ENCODE data around the gene NAV2.

The NAV2 gene

DNA sequence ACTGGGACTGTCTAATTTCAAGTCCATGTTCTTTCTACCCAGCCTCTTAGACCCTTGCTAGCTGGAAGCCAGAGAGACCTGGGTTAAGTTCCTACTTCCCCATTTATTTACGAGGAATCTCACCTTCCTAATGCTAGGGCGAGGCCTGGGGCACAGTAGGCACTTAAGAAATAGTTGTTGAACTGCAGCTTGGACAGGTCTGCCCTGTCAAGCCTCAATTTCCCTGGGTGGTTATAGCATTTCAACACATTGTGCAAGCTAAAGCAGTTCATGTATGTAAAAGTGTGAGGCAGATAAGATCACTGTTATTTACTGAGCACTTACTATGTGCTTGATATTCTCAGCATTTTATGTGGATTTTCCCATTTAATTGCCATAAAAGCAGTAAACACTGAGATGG, 12.1 kb downstream of the NAV2 start (continued):
- no peak for TF ChIP-seq ZNF70 (CRISPR knock-in tag; IDR thresholded peaks at IDR 0.05)
- TF ChIP-seq ZFP30 (CRISPR knock-in tag; IDR thresholded peaks at IDR 0.05): no peak
- TF ChIP-seq ZC3H10 (CRISPR knock-in tag; IDR thresholded peaks at IDR 0.05): no peak
- no peak for TF ChIP-seq BACH2 (CRISPR knock-in tag; IDR thresholded peaks at IDR 0.05; ENCODE audit: borderline replicate concordance)
- no peak for TF ChIP-seq ZNF565 (CRISPR knock-in tag; conservative IDR thresholded peaks at IDR 0.05; ENCODE audit: low read depth)
- no peak for TF ChIP-seq GLIS3 (CRISPR knock-in tag; IDR thresholded peaks at IDR 0.05)
- TF ChIP-seq TOX (CRISPR knock-in tag; IDR thresholded peaks at IDR 0.05; ENCODE audit: borderline replicate concordance): no peak

DNA sequence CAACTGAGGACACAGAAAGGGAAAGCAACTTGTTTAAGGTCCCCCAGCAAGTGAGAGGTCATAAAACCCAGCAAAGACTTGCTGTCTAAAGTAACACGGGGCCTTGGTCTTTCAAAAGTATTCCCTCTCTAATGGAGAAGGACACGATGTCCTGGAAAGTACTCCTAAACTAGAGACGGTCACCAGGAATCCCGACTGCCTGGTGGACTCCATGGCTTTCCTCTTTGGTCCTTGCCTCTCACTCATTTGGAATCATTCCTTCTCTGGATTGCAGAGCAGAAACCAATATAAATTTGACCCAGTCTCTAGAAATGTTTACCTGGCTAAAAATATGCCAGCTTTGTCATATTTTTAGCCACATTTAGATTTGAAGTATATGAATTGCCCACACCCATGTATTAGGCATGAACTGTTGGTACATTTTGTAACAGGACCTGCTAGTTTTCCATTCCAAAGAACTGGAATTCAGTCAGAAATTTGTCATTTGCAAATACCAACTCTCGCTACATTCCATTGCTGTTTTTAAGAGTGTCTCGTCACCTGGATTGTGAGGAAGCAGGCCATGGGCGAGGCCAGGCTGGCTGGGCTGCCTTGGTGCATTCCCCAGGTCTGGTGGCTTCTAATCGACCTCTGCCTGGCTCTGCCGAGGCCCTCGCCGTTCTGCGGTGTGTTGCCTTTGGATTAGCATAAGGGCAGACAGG, 12.9 kb downstream of the NAV2 start:
- ATAC-seq: no peak
- no peak for TF ChIP-seq RARB (CRISPR knock-in tag; IDR thresholded peaks at IDR 0.05)
- no peak for TF ChIP-seq ESRRG (CRISPR knock-in tag; IDR thresholded peaks at IDR 0.05)
- no peak for TF ChIP-seq CSDC2 (CRISPR knock-in tag; IDR thresholded peaks at IDR 0.05)
- no peak for TF ChIP-seq ZFP3 (CRISPR knock-in tag; IDR thresholded peaks at IDR 0.05)
- no peak for TF ChIP-seq SNAI2 (CRISPR knock-in tag; IDR thresholded peaks at IDR 0.05)
- TF ChIP-seq, protein P1, sequence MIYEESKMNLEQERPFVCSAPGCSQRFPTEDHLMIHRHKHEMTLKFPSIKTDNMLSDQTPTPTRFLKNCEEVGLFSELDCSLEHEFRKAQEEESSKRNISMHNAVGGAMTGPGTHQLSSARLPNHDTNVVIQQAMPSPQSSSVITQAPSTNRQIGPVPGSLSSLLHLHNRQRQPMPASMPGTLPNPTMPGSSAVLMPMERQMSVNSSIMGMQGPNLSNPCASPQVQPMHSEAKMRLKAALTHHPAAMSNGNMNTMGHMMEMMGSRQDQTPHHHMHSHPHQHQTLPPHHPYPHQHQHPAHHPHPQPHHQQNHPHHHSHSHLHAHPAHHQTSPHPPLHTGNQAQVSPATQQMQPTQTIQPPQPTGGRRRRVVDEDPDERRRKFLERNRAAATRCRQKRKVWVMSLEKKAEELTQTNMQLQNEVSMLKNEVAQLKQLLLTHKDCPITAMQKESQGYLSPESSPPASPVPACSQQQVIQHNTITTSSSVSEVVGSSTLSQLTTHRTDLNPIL (CRISPR knock-in tag; IDR thresholded peaks at IDR 0.05; ENCODE audit: low read depth): no peak
- TF ChIP-seq GLIS3 (CRISPR knock-in tag; IDR thresholded peaks at IDR 0.05): no peak
- no peak for TF ChIP-seq BACH2 (CRISPR knock-in tag; IDR thresholded peaks at IDR 0.05; ENCODE audit: borderline replicate concordance)
- TF ChIP-seq OSR1 (CRISPR knock-in tag; IDR thresholded peaks at IDR 0.05): no peak
- TF ChIP-seq, protein P2, sequence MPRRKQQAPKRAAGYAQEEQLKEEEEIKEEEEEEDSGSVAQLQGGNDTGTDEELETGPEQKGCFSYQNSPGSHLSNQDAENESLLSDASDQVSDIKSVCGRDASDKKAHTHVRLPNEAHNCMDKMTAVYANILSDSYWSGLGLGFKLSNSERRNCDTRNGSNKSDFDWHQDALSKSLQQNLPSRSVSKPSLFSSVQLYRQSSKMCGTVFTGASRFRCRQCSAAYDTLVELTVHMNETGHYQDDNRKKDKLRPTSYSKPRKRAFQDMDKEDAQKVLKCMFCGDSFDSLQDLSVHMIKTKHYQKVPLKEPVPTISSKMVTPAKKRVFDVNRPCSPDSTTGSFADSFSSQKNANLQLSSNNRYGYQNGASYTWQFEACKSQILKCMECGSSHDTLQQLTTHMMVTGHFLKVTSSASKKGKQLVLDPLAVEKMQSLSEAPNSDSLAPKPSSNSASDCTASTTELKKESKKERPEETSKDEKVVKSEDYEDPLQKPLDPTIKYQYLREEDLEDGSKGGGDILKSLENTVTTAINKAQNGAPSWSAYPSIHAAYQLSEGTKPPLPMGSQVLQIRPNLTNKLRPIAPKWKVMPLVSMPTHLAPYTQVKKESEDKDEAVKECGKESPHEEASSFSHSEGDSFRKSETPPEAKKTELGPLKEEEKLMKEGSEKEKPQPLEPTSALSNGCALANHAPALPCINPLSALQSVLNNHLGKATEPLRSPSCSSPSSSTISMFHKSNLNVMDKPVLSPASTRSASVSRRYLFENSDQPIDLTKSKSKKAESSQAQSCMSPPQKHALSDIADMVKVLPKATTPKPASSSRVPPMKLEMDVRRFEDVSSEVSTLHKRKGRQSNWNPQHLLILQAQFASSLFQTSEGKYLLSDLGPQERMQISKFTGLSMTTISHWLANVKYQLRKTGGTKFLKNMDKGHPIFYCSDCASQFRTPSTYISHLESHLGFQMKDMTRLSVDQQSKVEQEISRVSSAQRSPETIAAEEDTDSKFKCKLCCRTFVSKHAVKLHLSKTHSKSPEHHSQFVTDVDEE (CRISPR knock-in tag; IDR thresholded peaks at IDR 0.05): no peak
- TF ChIP-seq ZNF565 (CRISPR knock-in tag; conservative IDR thresholded peaks at IDR 0.05; ENCODE audit: low read depth): no peak
- no peak for TF ChIP-seq PPARA (CRISPR knock-in tag; IDR thresholded peaks at IDR 0.05; ENCODE audit: borderline replicate concordance)
- TF ChIP-seq ZNF8 (CRISPR knock-in tag; IDR thresholded peaks at IDR 0.05): no peak
- TF ChIP-seq ZC3H10 (CRISPR knock-in tag; IDR thresholded peaks at IDR 0.05): no peak
- TF ChIP-seq ZNF70 (CRISPR knock-in tag; IDR thresholded peaks at IDR 0.05): no peak
- no peak for TF ChIP-seq TOX (CRISPR knock-in tag; IDR thresholded peaks at IDR 0.05; ENCODE audit: borderline replicate concordance)

DNA sequence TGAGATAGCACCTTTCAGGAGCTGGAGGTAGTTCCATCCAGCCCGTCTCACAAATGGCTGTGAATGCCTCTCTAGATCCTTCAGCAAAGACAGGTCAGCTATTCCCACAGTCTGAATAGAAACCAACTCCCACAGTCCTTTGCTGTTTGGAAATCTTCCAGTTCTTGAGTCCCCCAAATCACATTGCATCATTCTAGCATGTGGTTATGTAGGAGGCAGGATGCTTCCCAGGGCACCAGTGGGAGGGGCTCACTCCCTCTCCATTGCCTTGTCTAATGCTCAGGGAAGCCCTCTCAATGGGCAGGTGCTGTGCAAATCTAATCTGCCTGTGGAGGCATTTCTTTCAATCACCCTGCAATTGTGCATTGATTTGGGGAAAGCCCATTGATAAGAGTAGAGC, 14.6 kb downstream of the NAV2 start:
- no peak for ATAC-seq
- TF ChIP-seq ISL1 (CRISPR knock-in tag; IDR thresholded peaks at IDR 0.05) (0 out of 2 replicates have a peak, but pooled peaks have one; percentile 7), RARB (CRISPR knock-in tag; IDR thresholded peaks at IDR 0.05) (no peak)

DNA sequence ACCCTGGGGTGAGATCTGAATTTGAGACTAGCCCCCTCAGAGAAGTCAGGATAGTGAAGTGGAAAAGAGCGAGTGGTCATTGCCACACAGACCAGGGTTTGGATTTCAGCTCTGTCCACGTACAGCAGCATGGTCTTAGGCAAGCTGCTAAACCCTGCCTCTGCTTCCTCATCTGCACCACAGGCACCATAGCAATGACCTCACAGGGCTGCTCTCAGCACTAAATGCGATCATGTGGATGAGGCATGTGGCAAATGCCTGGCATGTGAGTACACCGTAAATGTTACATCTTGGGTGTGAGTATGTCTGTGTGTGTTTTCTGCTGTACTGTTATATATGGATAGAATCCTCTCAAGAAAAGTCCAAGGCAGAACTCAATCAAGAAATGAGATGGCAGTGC, 15.8 kb downstream of the NAV2 start:
- ATAC-seq: peak; percentile 19
- TF ChIP-seq ZC3H10 (CRISPR knock-in tag; IDR thresholded peaks at IDR 0.05): no peak
- TF ChIP-seq, protein P1 (CRISPR knock-in tag; IDR thresholded peaks at IDR 0.05; ENCODE audit: low read depth): no peak
- TF ChIP-seq TOX (CRISPR knock-in tag; IDR thresholded peaks at IDR 0.05; ENCODE audit: borderline replicate concordance): no peak
- no peak for TF ChIP-seq PPARA (CRISPR knock-in tag; IDR thresholded peaks at IDR 0.05; ENCODE audit: borderline replicate concordance)
- TF ChIP-seq ISL1 (CRISPR knock-in tag; IDR thresholded peaks at IDR 0.05): no peak
- no peak for TF ChIP-seq CSDC2 (CRISPR knock-in tag; IDR thresholded peaks at IDR 0.05)
- TF ChIP-seq, protein P3, sequence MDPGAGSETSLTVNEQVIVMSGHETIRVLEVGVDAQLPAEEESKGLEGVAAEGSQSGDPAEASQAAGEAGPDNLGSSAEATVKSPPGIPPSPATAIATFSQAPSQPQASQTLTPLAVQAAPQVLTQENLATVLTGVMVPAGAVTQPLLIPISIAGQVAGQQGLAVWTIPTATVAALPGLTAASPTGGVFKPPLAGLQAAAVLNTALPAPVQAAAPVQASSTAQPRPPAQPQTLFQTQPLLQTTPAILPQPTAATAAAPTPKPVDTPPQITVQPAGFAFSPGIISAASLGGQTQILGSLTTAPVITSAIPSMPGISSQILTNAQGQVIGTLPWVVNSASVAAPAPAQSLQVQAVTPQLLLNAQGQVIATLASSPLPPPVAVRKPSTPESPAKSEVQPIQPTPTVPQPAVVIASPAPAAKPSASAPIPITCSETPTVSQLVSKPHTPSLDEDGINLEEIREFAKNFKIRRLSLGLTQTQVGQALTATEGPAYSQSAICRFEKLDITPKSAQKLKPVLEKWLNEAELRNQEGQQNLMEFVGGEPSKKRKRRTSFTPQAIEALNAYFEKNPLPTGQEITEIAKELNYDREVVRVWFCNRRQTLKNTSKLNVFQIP (CRISPR knock-in tag; IDR thresholded peaks at IDR 0.05; ENCODE audit: borderline replicate concordance, low read depth): no peak
- TF ChIP-seq ZFP30 (CRISPR knock-in tag; IDR thresholded peaks at IDR 0.05): no peak
- TF ChIP-seq TCF4 (CRISPR knock-in tag; IDR thresholded peaks at IDR 0.05; ENCODE audit: borderline replicate concordance): no peak
- TF ChIP-seq, protein P4, sequence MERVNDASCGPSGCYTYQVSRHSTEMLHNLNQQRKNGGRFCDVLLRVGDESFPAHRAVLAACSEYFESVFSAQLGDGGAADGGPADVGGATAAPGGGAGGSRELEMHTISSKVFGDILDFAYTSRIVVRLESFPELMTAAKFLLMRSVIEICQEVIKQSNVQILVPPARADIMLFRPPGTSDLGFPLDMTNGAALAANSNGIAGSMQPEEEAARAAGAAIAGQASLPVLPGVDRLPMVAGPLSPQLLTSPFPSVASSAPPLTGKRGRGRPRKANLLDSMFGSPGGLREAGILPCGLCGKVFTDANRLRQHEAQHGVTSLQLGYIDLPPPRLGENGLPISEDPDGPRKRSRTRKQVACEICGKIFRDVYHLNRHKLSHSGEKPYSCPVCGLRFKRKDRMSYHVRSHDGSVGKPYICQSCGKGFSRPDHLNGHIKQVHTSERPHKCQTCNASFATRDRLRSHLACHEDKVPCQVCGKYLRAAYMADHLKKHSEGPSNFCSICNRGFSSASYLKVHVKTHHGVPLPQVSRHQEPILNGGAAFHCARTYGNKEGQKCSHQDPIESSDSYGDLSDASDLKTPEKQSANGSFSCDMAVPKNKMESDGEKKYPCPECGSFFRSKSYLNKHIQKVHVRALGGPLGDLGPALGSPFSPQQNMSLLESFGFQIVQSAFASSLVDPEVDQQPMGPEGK (CRISPR knock-in tag; IDR thresholded peaks at IDR 0.05; ENCODE audit: borderline replicate concordance): no peak

Measured in SK-N-SH treated with all-trans-retinoic acid at 6 μM for 48 hours (cell line).